T-helper 22 cell (primary cell): ENCODE results near the gene PRRG2.
"Not testable (repeated sequence)": the region's sequence is repeated elsewhere in the genome, so short reads cannot be mapped to it uniquely, and the experiment has no call there.

Experiments
- DNase-seq: peaks from one replicate; pipeline ENCODE4 v3.0.0-alpha.2; 2020; ENCODE audit warnings: low read depth

Gene PRRG2

DNA sequence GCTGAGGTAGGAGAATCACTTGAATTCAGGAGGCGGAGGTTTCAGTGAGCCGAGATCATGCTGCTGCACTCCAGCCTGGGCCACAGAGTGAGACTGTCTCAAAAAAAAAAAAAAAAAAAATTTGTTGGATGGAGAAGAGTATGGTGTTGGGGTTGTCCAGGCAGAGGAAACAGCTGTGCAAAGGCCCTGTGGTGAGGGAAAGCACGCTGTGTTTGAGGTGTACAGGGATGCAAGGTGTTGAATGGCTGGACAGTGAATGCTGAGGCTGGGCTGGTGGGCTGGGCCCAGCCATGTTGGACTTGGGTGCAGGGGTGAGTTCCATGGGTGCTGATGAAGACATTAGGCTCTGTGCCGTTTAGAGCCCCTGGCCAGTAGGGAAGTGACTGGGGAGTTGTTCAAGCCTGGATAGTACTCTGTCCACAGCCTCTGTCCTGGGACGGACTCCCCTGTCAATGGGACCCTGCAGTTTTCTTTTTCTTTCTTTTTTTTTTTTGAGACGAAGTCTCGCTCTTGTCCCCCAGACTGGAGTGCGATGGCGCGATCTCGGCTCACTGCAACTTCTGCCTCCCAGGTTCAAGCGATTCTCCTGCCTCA, 28.5 kb downstream of the PRRG2 start:
- DNase-seq = no peak

DNA sequence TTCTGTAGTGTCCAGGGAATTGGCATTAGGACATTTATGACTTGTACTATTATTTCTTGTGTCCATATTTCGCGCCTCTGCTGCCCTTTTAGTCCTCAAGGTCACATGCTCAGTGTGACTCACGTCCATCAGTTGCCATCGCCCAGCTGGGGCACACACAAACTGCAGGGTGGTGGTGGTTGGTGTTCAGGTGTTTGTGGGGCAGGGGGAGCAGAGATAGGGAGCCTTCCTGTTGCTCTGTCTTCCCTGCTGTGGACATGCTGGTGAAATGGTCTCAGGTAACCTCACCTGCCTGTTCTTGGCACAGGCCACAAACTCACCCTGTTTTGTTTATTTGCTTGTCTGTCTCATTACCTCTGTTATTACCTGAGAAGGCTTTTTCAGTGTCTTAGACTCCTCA, 32.3 kb downstream of the PRRG2 start:
- DNase-seq = no peak

- no peak for DNase-seq
These were observed 33.1 kb downstream of the PRRG2 start for GRCh38 chr19:49614096-49614833.

GRCh38 chr19:49615861-49616260, 34.7 kb downstream of the PRRG2 start:
- DNase-seq = no peak

GRCh38 chr19:49616532-49616931, 35.4 kb downstream of the PRRG2 start:
- no peak for DNase-seq

- DNase-seq = no peak
These were observed 35.8 kb downstream of the PRRG2 start for GRCh38 chr19:49616945-49617344.

DNA sequence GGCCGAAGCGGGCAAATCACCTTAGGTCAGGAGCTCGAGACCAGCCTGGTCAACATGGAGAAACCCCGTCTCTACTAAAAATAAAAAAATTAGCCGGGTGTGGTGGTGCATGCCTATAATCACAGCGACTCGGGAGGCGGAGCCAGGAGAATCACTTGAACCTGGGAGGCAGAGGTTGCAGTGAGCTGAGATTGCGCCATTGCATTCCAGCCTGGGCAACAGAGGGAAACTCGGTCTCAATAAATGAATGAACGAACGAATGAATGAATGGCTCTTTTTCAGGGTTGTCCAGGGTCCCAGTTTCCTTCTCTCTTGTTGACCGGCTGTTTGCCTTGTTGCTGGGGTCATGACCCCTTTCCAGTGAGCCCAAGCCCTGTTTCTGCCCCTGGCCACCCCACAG, 36.7 kb downstream of the PRRG2 start:
- DNase-seq = not testable (repeated sequence)

DNA sequence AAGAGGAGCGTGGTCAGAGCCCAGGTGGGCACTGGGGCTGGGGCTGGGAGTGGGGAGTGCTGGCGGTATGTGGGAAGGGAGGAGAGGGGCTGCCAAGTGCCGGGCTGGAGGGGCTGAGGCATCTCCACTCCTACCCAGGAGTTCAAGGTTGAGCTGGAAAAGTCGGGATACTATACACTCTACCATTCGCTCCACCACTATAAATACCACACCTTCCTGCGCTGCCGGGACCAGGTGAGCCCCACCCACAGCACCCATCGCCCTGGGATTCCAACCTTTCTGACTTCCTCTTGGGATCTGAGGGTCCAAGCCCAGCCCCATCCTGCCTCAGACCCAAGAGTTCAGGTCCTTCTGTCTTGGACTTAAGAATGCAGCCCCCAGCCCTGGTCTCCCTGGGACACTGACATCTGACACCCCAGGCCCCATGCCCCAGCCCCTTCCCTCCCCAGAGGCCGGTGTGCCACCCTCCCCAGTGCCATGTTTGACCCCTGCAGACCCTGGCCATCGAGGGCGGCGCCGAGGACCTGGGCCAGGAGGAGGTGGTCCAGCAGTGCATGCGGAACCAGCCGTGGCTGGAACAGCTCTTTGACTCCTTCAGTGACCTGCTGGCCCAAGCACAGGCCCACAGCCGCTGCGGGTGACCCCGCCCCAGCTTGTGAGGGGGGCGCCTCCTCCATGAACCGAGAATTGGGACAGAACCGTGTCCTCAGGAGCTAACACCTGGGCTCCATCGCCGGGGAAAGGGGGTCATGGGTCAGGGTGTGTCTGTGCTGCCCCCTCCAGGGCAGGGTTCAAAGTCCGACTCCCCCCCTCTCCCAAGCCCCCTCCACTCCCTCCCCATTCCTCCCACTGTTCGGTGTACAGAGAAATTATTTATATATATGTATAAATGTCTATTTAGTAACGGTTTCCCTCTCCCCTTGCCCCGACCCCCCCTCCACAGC, 44.1 kb downstream of the PRRG2 start:
- DNase-seq = no peak

- DNase-seq = no peak
These were observed 45.1 kb downstream of the PRRG2 start for GRCh38 chr19:49626226-49626625.

- DNase-seq = no peak
These were observed 48.5 kb downstream of the PRRG2 start for GRCh38 chr19:49629659-49630058.

- DNase-seq = no peak
These were observed 50.0 kb downstream of the PRRG2 start for GRCh38 chr19:49631014-49631588.

DNA sequence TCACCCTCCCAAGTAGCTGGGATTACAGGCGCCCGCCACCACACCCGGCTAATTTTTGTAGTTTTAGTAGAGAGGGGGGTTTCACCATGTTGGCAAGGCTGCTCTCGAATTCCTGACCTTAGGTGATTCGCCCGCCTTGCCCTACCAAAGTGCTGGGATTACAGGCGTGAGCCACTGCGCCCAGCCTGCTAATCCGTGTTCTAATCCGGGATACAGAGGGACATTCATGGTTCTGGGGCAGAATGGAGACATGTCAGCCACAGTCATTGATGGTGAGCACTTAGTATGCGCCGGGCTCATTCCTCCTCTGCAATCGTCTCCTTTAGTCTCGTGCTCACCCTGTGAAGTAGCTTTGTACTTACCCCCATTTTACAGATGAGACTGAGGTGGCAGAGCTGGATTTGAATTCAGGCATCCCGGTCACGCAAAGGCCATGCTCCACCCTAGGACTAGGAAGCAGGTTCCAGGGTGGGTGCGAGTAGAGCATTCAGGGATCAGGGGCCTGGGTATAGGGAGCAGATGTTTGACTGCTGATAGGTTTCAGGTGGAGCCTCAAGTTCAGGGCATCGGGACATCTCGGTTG, 50.6 kb downstream of the PRRG2 start:
- DNase-seq = no peak

GRCh38 chr19:49632576-49632975, 51.5 kb downstream of the PRRG2 start:
- no peak for DNase-seq

- DNase-seq = not testable (repeated sequence)
These were observed 52.2 kb downstream of the PRRG2 start for GRCh38 chr19:49633273-49633672.

DNA sequence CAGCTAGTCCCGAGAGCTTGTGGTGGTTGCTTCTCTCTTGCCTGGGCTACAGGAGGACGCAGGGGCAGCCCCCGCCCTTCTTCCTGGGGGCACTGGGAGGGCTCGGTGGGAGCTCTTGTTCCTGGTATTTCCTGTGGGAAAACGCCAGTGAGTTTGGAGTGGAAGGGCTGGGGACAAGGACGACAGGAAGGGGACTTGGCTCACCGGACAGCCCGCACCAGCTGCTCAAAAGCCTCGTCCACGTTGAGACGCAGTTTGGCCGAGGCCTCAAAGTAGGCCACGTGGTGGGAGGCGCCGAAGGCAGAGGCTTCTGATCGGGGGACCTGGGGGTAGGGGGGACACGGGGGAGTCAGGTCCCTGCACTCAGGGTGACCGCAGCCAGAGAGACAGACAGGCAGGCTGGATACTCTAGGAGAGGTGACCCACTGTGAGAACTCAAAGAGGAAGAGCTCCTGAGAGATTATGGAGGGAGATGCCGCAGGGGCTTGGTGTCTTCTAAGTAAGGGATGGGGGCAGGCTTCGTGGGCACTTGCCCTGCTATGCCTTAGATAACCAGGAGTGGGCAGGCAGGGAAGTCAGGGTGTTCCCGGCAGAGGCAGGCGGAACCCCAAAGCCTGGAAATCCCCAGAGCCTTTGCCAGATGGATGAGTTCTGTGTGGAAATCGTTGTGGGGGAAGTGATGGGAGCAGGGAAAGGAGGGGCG, 54.6 kb downstream of the PRRG2 start:
- DNase-seq = no peak

- no peak for DNase-seq
These were observed 55.3 kb downstream of the PRRG2 start for GRCh38 chr19:49636233-49636932.

GRCh38 chr19:49637821-49638738, 57.0 kb downstream of the PRRG2 start:
- no peak for DNase-seq

DNA sequence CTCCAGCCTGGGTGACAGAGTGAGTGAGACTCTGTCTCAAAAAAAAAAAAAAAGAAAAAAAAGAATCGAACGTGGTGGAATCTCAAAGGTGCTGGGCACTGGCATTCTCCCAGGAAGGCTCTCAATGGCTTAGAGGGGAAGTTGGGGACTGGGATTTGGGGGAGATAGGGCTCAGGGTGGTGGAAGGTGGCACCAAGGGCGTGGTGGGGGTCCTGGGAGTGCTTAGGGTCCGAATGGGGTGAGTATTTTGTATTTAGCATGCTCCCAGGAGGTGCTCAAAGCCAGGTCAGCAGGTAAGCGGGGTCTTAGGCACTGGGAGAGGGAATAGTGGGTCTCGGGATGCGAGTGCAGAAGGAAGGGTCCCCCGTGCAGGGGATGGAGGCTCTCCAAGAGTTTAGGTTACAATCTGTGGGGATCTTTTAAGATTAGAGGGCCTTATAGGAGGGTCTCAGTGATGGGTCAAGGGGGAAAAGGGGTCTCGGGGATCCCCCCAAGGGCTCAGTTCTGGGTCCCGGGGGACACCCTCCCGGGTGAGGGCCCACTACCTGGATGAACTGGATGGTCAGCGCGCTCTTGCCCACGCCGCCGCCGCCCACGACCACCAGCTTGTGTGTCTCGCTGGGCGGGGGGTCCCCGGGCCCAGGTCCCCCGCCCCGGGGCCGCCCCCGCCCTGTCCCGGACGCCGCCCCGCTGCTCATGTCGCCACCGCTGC, 58.4 kb downstream of the PRRG2 start:
- DNase-seq = no peak
